Measurements from ENCODE around the gene TBCEL. TPM values are rescaled to one million over a fixed set of nuclear protein-coding genes. Genes with fewer than 3 reads are reported as not detected.
A peak's percentile ranks its signal among the peaks of the same experiment; 100 is the strongest.
"Not testable (repeated sequence)": the region's sequence is repeated elsewhere in the genome, so short reads cannot be mapped to it uniquely, and the experiment has no call there.

Gene TBCEL
- total RNA-seq, 1 donor from 2014 or later = 25.0 TPM

DNA sequence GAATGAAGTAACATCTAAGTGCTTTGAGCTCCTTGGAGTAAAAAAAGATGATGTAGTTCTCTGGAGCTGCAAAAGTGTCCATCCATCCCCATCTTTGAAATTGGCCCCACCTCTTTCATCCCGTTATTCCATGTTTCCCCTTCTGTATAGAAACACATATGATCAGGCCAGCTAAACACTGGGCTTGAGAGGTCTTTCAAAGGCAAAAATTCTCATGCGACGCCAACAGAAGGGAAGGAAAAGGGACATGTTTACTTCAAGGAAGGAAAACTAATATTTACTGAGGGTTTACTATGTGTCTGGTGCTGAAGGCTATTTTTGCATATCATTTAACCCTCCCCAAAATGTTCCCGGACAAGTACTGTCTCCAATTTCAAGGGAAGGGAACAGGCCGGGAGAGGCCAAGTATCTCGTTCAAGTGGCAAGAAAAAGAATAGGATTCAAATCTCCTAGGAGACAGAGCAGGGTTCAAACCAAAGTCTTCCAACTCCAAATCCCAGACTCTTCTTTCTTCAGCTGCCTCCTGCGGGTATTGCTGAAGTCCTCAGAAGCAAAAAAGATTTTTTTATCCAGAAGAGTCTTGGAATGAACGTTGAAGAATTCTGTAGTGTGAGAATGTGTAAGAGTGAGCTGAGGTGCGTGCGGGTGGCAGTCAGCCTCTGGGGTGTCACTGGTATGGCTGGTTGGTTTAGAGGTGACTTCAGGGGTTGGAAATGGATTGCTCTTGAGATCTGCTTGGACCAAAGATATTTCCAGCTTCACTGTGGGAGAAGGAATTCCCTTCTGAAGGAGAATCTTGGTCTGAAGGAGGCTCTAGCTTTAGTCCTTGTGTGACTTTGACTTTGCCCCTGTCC, 87.2 kb downstream of the TBCEL start:
- Histone ChIP-seq H3K4me3 (no peak overlapping the region), H3K9me3 (replicated peaks) (no peaks in the 10 kb centered on the region), H3K36me3 (no peaks in the 10 kb centered on the region), H3K27me3 (ENCODE audit: low read depth) (no peaks in the 10 kb centered on the region), H3K27ac (replicated peaks) (no peak overlapping the region), H3K4me1 (peaks cover 27% of the 10 kb centered on the region)
- intact Hi-C loops (cut with micrococcal nuclease) = no loop called here
- no peak for TF ChIP-seq CTCF (IDR thresholded peaks at IDR 0.05; ENCODE audit: borderline replicate concordance)
- DNase-seq = no peak

GRCh38 chr11:121112498-121113455, 88.9 kb downstream of the TBCEL start:
- peak; percentile 77 for TF ChIP-seq CTCF (IDR thresholded peaks at IDR 0.05; ENCODE audit: borderline replicate concordance)
- peak; percentile 52 for DNase-seq
- intact Hi-C loops (cut with micrococcal nuclease) = no loop called here
- Histone ChIP-seq H3K4me1 (peaks cover 27% of the 10 kb centered on the region), H3K27me3 (ENCODE audit: low read depth) (no peaks in the 10 kb centered on the region), H3K36me3 (no peaks in the 10 kb centered on the region), H3K4me3 (no peak overlapping the region), H3K9me3 (replicated peaks) (no peaks in the 10 kb centered on the region), H3K27ac (replicated peaks) (no peak overlapping the region)

- no peaks in the 10 kb centered on the region for H3K9me3 ChIP-seq (replicated peaks)
Measured at GRCh38 chr11:121113611-121114010, 89.7 kb downstream of the TBCEL start.

DNA sequence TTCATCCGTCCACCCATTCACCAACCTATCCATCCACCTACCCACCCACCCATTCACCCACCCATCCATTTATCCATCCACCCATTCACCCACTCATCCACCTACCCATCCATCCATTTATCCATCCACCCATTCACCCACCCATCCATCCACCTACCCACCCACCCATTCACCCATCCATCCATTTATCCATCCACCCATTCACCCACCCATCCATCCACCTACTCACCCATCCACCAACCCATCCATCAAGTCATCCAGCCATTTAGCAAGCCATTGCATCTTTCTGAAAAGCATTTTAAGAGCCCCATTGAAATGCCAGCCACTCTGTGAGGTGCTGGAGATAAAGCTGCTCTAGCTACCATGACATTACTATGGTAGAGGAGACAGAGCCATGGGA, 91.1 kb downstream of the TBCEL start:
- peaks cover 24% of the 10 kb centered on the region for H3K4me1 ChIP-seq
- intact Hi-C loops (cut with micrococcal nuclease); H3K9me3 ChIP-seq (replicated peaks); H3K27ac ChIP-seq (replicated peaks); H3K4me3 ChIP-seq; H3K36me3 ChIP-seq; DNase-seq; H3K27me3 ChIP-seq (ENCODE audit: low read depth): not testable (repeated sequence)

More at GRCh38 chr11:121113611-121114010, 89.7 kb downstream of the TBCEL start:
- Histone ChIP-seq H3K4me3 (no peak overlapping the region), H3K27ac (replicated peaks) (no peak overlapping the region), H3K27me3 (ENCODE audit: low read depth) (no peaks in the 10 kb centered on the region), H3K4me1 (peaks cover 27% of the 10 kb centered on the region), H3K36me3 (no peaks in the 10 kb centered on the region)
- intact Hi-C loops (cut with micrococcal nuclease) = no loop called here
- DNase-seq = no peak
- no peak for TF ChIP-seq CTCF (IDR thresholded peaks at IDR 0.05; ENCODE audit: borderline replicate concordance)

GRCh38 chr11:121117788-121118187, 93.9 kb downstream of the TBCEL start:
- no peak overlapping the region for H3K4me3 ChIP-seq
- H3K27me3 ChIP-seq (ENCODE audit: low read depth) = no peaks in the 10 kb centered on the region
- no peak overlapping the region for H3K27ac ChIP-seq (replicated peaks)
- H3K36me3 ChIP-seq = no peaks in the 10 kb centered on the region
- H3K4me1 ChIP-seq = peaks cover under 1% of the 10 kb centered on the region
- peaks cover 13% of the 10 kb centered on the region for H3K9me3 ChIP-seq (replicated peaks)
- no peak for DNase-seq
- intact Hi-C loops (cut with micrococcal nuclease) = no loop called here
- no peak for TF ChIP-seq CTCF (IDR thresholded peaks at IDR 0.05; ENCODE audit: borderline replicate concordance)

Data from left ventricle myocardium inferior (tissue), 1 donor.